ENCODE measurements around the gene SLC9A1.
"Not testable (repeated sequence)": the region's sequence is repeated elsewhere in the genome, so short reads cannot be mapped to it uniquely, and the experiment has no call there.

The SLC9A1 gene

GRCh38 chr1:27179379-27179778 lies 24.5 kb upstream of the SLC9A1 start:
- H3K4me3 ChIP-seq (ENCODE audit: low read depth, low read length): no peak overlapping the region
- DNase-seq (ENCODE audit: low read depth): no peak
- TF ChIP-seq CTCF (IDR thresholded peaks at IDR 0.05; ENCODE audit: low read depth, low read length, missing control alignments): no peak

- no peak overlapping the region for H3K4me3 ChIP-seq (ENCODE audit: low read depth, low read length)
- DNase-seq (ENCODE audit: low read depth): no peak
- TF ChIP-seq CTCF (IDR thresholded peaks at IDR 0.05; ENCODE audit: low read depth, low read length, missing control alignments): no peak
Measured at GRCh38 chr1:27176954-27177353, 22.0 kb upstream of the SLC9A1 start.

- no peak overlapping the region for H3K4me3 ChIP-seq (ENCODE audit: low read depth, low read length)
- no peak for TF ChIP-seq CTCF (IDR thresholded peaks at IDR 0.05; ENCODE audit: low read depth, low read length, missing control alignments)
- DNase-seq (ENCODE audit: low read depth): no peak
Measured at GRCh38 chr1:27176323-27176722, 21.4 kb upstream of the SLC9A1 start.

- DNase-seq (ENCODE audit: low read depth): not testable (repeated sequence)
Measured at GRCh38 chr1:27172992-27173391, 18.1 kb upstream of the SLC9A1 start.

GRCh38 chr1:27166929-27167328 lies 12.0 kb upstream of the SLC9A1 start:
- no peak for TF ChIP-seq CTCF (IDR thresholded peaks at IDR 0.05; ENCODE audit: low read depth, low read length, missing control alignments)
- DNase-seq (ENCODE audit: low read depth): no peak

More at GRCh38 chr1:27172992-27173391, 18.1 kb upstream of the SLC9A1 start:
- H3K4me3 ChIP-seq (ENCODE audit: low read depth, low read length): not testable (repeated sequence)

GRCh38 chr1:27166351-27166802 lies 11.5 kb upstream of the SLC9A1 start:
- no peak for TF ChIP-seq CTCF (IDR thresholded peaks at IDR 0.05; ENCODE audit: low read depth, low read length, missing control alignments)
- no peak overlapping the region for H3K4me3 ChIP-seq (ENCODE audit: low read depth, low read length)
- no peak for DNase-seq (ENCODE audit: low read depth)

More at GRCh38 chr1:27166929-27167328, 12.0 kb upstream of the SLC9A1 start:
- H3K4me3 ChIP-seq (ENCODE audit: low read depth, low read length): no peak overlapping the region

- no peak overlapping the region for H3K4me3 ChIP-seq (ENCODE audit: low read depth, low read length)
- no peak for DNase-seq (ENCODE audit: low read depth)
- no peak for TF ChIP-seq CTCF (IDR thresholded peaks at IDR 0.05; ENCODE audit: low read depth, low read length, missing control alignments)
Measured at GRCh38 chr1:27163093-27163492, 8.2 kb upstream of the SLC9A1 start.
